ENCODE measurements around the gene TTC22. TPM values are rescaled to one million over a fixed set of nuclear protein-coding genes. Genes with fewer than 3 reads are reported as not detected.

TTC22 gene
- total RNA-seq, 1 experiment from 2014 or later = 0.10 TPM

DNA sequence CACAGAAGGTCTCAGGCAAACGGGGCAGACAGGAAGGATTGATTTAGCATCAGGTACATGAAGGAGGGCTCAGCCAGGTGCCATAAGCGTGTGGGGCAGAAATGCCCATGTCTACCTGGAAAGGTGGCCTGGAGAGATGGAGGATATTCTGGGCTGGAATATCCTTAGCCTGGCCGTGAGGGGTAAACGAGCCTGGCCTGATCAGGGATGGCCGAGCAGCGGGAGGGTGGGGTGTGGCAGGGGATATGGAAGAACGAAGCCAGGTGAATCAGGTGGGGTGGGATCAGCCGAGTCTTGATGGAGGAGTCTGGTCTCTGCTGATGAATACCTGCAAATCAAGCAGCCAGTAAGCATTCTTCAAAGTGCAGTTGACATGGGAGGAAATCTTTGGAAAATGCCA is 35.5 kb upstream of the TTC22 start:
- ChIA-PET POLR2A (no interaction called here), CTCF (no interaction called here)
- Histone ChIP-seq H3K36me3 (ENCODE audit: control insufficient read depth, insufficient read depth, low read length) (no peaks in the 10 kb centered on the region), H3K9me3 (ENCODE audit: control insufficient read depth, insufficient read depth, low read depth, low read length) (no peaks in the 10 kb centered on the region), H3K4me1 (ENCODE audit: control insufficient read depth, insufficient read depth, low read length) (no peaks in the 10 kb centered on the region), H3K27me3 (ENCODE audit: control insufficient read depth, insufficient read depth, low read length) (no peaks in the 10 kb centered on the region), H3K4me3 (ENCODE audit: low read depth in 2 of 2, low read length in 2 of 2) (no peak overlapping the region), H3K27ac (ENCODE audit: low read length) (no peak overlapping the region)
- intact Hi-C loops (cut with micrococcal nuclease; ENCODE audit: unreplicated experiment) = no loop called here
- DNase-seq (ENCODE audit: low read depth, low spot score) (no peak), ATAC-seq (no peak)
- no TSS peak for BruUV-seq (replicated peaks)
- in situ Hi-C loops (cut with HindIII; ENCODE audit: low pct_unique_long_range_greater_than_20kb, low sequenced_read_pairs) = no loop called here
- TF ChIP-seq POLR2AphosphoS5 (IDR thresholded peaks at IDR 0.05; ENCODE audit: low read depth, low read length) (no peak), SIN3A (IDR thresholded peaks at IDR 0.05; ENCODE audit: borderline replicate concordance, insufficient read depth, low read depth, low read length) (no peak), TCF7L2 (IDR thresholded peaks at IDR 0.05; ENCODE audit: low read depth, low read length) (no peak)
- TF ChIP-seq, protein P1, sequence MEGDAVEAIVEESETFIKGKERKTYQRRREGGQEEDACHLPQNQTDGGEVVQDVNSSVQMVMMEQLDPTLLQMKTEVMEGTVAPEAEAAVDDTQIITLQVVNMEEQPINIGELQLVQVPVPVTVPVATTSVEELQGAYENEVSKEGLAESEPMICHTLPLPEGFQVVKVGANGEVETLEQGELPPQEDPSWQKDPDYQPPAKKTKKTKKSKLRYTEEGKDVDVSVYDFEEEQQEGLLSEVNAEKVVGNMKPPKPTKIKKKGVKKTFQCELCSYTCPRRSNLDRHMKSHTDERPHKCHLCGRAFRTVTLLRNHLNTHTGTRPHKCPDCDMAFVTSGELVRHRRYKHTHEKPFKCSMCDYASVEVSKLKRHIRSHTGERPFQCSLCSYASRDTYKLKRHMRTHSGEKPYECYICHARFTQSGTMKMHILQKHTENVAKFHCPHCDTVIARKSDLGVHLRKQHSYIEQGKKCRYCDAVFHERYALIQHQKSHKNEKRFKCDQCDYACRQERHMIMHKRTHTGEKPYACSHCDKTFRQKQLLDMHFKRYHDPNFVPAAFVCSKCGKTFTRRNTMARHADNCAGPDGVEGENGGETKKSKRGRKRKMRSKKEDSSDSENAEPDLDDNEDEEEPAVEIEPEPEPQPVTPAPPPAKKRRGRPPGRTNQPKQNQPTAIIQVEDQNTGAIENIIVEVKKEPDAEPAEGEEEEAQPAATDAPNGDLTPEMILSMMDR (IDR thresholded peaks at IDR 0.05) = no peak

DNA sequence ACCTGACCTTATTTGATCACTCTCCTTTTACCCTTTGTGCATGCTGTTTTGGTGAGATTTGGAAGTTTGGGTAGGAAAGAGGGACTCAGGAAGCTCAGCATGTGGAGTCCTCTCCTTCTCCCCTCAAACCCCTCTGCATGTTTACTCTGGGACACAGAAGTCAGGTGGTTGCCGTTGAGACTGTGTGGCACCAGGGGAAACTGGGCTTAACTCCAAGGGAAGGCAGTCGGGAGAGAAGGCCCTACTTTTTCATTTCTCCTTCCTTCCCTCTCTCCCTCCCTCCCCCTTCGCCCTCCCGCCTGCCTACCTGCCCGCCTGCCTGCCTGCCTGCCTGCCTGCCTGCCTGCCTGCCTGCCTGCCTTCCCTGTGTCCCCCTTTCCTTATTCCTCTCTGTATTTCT is 34.8 kb upstream of the TTC22 start:
- CTCF ChIA-PET = no interaction called here
- TF ChIP-seq, protein P1 (IDR thresholded peaks at IDR 0.05) = no peak
- TF ChIP-seq TCF7L2 (IDR thresholded peaks at IDR 0.05; ENCODE audit: low read depth, low read length) = no peak
- no peak for TF ChIP-seq POLR2AphosphoS5 (IDR thresholded peaks at IDR 0.05; ENCODE audit: low read depth, low read length)
- TF ChIP-seq SIN3A (IDR thresholded peaks at IDR 0.05; ENCODE audit: borderline replicate concordance, insufficient read depth, low read depth, low read length) = no peak
- TF ChIP-seq, protein P2, sequence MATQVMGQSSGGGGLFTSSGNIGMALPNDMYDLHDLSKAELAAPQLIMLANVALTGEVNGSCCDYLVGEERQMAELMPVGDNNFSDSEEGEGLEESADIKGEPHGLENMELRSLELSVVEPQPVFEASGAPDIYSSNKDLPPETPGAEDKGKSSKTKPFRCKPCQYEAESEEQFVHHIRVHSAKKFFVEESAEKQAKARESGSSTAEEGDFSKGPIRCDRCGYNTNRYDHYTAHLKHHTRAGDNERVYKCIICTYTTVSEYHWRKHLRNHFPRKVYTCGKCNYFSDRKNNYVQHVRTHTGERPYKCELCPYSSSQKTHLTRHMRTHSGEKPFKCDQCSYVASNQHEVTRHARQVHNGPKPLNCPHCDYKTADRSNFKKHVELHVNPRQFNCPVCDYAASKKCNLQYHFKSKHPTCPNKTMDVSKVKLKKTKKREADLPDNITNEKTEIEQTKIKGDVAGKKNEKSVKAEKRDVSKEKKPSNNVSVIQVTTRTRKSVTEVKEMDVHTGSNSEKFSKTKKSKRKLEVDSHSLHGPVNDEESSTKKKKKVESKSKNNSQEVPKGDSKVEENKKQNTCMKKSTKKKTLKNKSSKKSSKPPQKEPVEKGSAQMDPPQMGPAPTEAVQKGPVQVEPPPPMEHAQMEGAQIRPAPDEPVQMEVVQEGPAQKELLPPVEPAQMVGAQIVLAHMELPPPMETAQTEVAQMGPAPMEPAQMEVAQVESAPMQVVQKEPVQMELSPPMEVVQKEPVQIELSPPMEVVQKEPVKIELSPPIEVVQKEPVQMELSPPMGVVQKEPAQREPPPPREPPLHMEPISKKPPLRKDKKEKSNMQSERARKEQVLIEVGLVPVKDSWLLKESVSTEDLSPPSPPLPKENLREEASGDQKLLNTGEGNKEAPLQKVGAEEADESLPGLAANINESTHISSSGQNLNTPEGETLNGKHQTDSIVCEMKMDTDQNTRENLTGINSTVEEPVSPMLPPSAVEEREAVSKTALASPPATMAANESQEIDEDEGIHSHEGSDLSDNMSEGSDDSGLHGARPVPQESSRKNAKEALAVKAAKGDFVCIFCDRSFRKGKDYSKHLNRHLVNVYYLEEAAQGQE (IDR thresholded peaks at IDR 0.05; ENCODE audit: insufficient read depth in 1 of 2, low read depth in 2 of 2, low read length in 1 of 2) = no peak
- H3K27me3 ChIP-seq (ENCODE audit: control insufficient read depth, insufficient read depth, low read length) = no peaks in the 10 kb centered on the region
- DNase-seq (ENCODE audit: low read depth, low spot score) (no peak), ATAC-seq (no peak)
- H3K27ac ChIP-seq (ENCODE audit: low read length) = no peak overlapping the region
- no TSS peak for BruUV-seq (replicated peaks)
- POLR2A ChIA-PET = no interaction called here
- H3K4me1 ChIP-seq (ENCODE audit: control insufficient read depth, insufficient read depth, low read length) = no peaks in the 10 kb centered on the region
- no peaks in the 10 kb centered on the region for H3K36me3 ChIP-seq (ENCODE audit: control insufficient read depth, insufficient read depth, low read length)
- H3K9me3 ChIP-seq (ENCODE audit: control insufficient read depth, insufficient read depth, low read depth, low read length) = peaks cover 3% of the 10 kb centered on the region; the same call in 1 of the 2 replicates
- intact Hi-C loops (cut with micrococcal nuclease; ENCODE audit: unreplicated experiment) (no loop called here), in situ Hi-C loops (cut with HindIII; ENCODE audit: low pct_unique_long_range_greater_than_20kb, low sequenced_read_pairs) (no loop called here)
- H3K4me3 ChIP-seq (ENCODE audit: low read depth in 2 of 2, low read length in 2 of 2) = no peak overlapping the region

All from Panc1 (cell line).